ENCODE results near the gene KLF15.

GRCh38 chr3:126313580-126314304 is 43.5 kb downstream of the KLF15 start:
- no peak for TF ChIP-seq TAF1 (IDR thresholded peaks at IDR 0.05; ENCODE audit: low read depth)
- TF ChIP-seq EP300 (conservative IDR thresholded peaks at IDR 0.05; ENCODE audit: poor library complexity, severe bottlenecking), result no peak
- TF ChIP-seq, protein P1, sequence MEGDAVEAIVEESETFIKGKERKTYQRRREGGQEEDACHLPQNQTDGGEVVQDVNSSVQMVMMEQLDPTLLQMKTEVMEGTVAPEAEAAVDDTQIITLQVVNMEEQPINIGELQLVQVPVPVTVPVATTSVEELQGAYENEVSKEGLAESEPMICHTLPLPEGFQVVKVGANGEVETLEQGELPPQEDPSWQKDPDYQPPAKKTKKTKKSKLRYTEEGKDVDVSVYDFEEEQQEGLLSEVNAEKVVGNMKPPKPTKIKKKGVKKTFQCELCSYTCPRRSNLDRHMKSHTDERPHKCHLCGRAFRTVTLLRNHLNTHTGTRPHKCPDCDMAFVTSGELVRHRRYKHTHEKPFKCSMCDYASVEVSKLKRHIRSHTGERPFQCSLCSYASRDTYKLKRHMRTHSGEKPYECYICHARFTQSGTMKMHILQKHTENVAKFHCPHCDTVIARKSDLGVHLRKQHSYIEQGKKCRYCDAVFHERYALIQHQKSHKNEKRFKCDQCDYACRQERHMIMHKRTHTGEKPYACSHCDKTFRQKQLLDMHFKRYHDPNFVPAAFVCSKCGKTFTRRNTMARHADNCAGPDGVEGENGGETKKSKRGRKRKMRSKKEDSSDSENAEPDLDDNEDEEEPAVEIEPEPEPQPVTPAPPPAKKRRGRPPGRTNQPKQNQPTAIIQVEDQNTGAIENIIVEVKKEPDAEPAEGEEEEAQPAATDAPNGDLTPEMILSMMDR (IDR thresholded peaks at IDR 0.05; ENCODE audit: poor library complexity, severe bottlenecking), result no peak
- no peak for TF ChIP-seq EZH2 (IDR thresholded peaks at IDR 0.05; ENCODE audit: borderline replicate concordance, insufficient read depth, low read length, poor library complexity, severe bottlenecking)
- no peak for TF ChIP-seq RAD21 (conservative IDR thresholded peaks at IDR 0.05)

Data from neural cell (in vitro differentiated cells).